ENCODE results near the gene SRPK2.

DNA sequence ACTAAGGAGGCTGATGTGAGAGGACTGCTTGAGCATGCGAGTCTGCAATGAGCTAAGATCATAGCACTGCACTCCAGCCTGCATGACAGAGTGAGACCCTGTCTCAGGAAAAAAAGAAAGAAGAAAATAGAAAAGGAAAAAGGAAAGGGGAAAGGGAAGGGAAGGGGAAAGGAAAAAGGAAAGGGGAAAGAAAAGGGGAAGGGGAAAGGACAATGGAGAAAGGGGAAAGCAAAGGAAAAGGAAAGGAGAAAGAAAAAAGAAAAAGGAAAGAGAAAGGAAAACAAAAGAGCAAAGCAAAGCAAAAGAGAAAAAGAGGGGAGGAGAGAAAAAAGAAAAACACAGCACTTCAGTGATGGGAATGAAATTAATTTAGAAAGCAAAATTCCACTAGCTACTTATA lies 179.3 kb downstream of the SRPK2 start:
- TF ChIP-seq, protein P1, sequence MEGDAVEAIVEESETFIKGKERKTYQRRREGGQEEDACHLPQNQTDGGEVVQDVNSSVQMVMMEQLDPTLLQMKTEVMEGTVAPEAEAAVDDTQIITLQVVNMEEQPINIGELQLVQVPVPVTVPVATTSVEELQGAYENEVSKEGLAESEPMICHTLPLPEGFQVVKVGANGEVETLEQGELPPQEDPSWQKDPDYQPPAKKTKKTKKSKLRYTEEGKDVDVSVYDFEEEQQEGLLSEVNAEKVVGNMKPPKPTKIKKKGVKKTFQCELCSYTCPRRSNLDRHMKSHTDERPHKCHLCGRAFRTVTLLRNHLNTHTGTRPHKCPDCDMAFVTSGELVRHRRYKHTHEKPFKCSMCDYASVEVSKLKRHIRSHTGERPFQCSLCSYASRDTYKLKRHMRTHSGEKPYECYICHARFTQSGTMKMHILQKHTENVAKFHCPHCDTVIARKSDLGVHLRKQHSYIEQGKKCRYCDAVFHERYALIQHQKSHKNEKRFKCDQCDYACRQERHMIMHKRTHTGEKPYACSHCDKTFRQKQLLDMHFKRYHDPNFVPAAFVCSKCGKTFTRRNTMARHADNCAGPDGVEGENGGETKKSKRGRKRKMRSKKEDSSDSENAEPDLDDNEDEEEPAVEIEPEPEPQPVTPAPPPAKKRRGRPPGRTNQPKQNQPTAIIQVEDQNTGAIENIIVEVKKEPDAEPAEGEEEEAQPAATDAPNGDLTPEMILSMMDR (IDR thresholded peaks at IDR 0.05), result no peak
- no peak for TF ChIP-seq POLR2A (IDR thresholded peaks at IDR 0.05)
- no peak for TF ChIP-seq EP300 (IDR thresholded peaks at IDR 0.05)

All from ovary (tissue), 3 donors.